Right cardiac atrium (tissue), 5 donors: Measurements from ENCODE around the gene FOXM1. TPM values are rescaled to one million over a fixed set of nuclear protein-coding genes. Genes with fewer than 3 reads are reported as not detected.

Source experiments
- ATAC-seq, 2 donors: fragments of 200-7000 bp; cut with Tn5 transposase; one replicate each; pipeline versions ENCODE4 v1.8.0 to v1.9.1; 2020; ENCODE audit warnings: moderate library complexity in 2 of 2, mild to moderate bottlenecking in 1 of 2
- DNase-seq, 3 donors: peaks; one replicate each; pipeline ENCODE4 v3.0.0-alpha.2; 2020
- H3K27ac ChIP-seq: one replicate; pipeline ENCODE4 v1.5.1; 2013; ENCODE audit warnings: mild to moderate bottlenecking, low read length, control low read depth, moderate library complexity
- H3K27me3 ChIP-seq: one replicate; pipeline ENCODE4 v1.6.1; 2013; ENCODE audit not compliant: control insufficient read depth, insufficient read depth
- H3K4me1 ChIP-seq: one replicate; pipeline ENCODE4 v1.6.1; 2013; ENCODE audit warnings: low read length; ENCODE audit not compliant: control insufficient read depth, insufficient read depth
- H3K4me3 ChIP-seq: one replicate; pipeline ENCODE4 v1.5.1; 2013; ENCODE audit warnings: low read length, control low read depth
- H3K9me3 ChIP-seq: one replicate; pipeline ENCODE4 v1.6.1; 2013; ENCODE audit warnings: low read length; ENCODE audit not compliant: control insufficient read depth
- WGBS: extraction: QIAGEN DNeasy Blood & Tissue Kit; methylation state at CpG from one replicate; pipeline ENCODE4 v1.1.7; 2013; 5-methylcytosine and 5-hydroxymethylcytosine counted together
- intact Hi-C, 4 donors: fragments of 100-400 bp; cut with DNase I; formaldehyde crosslinking; loops; one replicate each; pipeline versions ENCODE4 v1.11.0 to v1.14.0; 2022 to 2023
- polyA plus RNA-seq: library from polyadenylated mRNA; stranded (reverse); fragments of 200-250 nt; gene quantifications from one replicate; pipeline ENCODE4 v1.2.3, GENCODE V29; 2013
- total RNA-seq, 4 donors: library from RNA; stranded (reverse); fragmentation: NEBNext Ultra II Directional; extraction: Animal tissue kit (Norgen Biotek cat#: 25700); gene quantifications; one replicate each; pipeline ENCODE4 v1.2.1, GENCODE V29; 2021
- donor health status: healthy with polysubstance abuse.
- donor health status: DM: no; HTN: yes; CAD: no.
- donor health status: DM: no; HTN: no; CAD: no.
- donor health status: DM: no; HTN: yes; CAD: no; lungs with severe emphysema.
- donor health status: DM: yes; HTN: yes; CAD: no.

The FOXM1 gene
- total and polyA plus RNA-seq, 5 donors, result 0.20 to 1.7 (median 0.51) TPM

DNA sequence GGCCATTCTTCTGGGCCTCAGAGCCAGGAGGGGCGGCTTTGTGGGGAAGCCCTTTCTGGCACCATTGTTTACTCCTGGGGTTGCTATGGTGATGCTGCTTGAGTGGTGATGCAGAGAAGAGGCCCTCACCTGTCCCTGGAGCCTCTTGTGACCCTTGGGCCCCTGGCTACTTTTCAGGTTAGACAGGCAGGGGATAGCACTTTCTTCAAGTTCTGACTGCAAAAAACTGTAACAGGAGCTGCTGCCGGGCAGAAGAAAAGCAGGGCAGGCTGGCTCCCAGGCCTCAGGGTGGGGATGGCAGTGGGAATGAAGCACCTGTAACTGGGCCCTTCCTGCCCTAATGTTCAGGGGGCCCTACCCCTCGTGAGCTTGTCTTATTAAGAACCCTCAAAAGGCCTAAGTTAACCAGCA is 19.9 kb downstream of the FOXM1 start, which contains the start of gene TEX52:
Gene TEX52 (minus strand): TSS at position 19 of the 411 bp plus-strand sequence. CDS start 13 bp downstream, at position 6.
- no peak for ATAC-seq
- Histone ChIP-seq H3K4me3 (no peak within 1 kb of the TSS), H3K9me3 (no peaks in the 10 kb centered on the region), H3K4me1 (no peaks in the 10 kb centered on the region), H3K27me3 (no peaks in the 10 kb centered on the region), H3K27ac (no peak within 1 kb of the TSS)
- DNase-seq, result no peak
- WGBS, result 87% methylated on average over 3 of the region's 3 CpGs
- intact Hi-C loops, result loop anchor here in 3 of 4 donors (10.0 kb wide), 1 partner anchor 178 kb away; no protein-coding TSS in a partner anchor

DNA sequence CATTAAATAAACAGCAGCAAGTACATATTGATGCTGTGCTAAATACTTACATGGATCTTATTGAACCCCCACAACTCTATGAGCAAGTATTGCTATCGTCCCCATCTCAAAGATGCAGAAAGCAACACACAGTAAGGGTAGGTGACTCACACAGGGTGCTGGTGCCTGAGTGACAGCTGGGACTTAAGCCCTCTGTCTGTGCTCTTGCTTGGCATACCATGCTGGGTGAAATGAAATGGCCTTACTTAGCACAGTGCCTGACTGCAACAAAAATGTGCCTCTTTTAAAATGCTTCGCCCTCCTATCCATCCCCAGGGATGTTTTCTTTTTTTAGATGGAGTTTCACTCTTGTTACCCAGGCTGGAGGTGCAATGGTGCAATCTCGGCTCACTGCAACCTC is 20.9 kb downstream of the FOXM1 start:
- Histone ChIP-seq H3K4me1 (no peaks in the 10 kb centered on the region), H3K27me3 (no peaks in the 10 kb centered on the region), H3K4me3 (no peak overlapping the region), H3K27ac (no peak overlapping the region), H3K9me3 (no peaks in the 10 kb centered on the region)
- 87% methylated on average over 3 of the region's 3 CpGs for WGBS
- intact Hi-C loops, result loop anchor here in 3 of 4 donors (10.0 kb wide), 1 partner anchor 179 kb away; no protein-coding TSS in a partner anchor
- DNase-seq (no peak), ATAC-seq (no peak)

DNA sequence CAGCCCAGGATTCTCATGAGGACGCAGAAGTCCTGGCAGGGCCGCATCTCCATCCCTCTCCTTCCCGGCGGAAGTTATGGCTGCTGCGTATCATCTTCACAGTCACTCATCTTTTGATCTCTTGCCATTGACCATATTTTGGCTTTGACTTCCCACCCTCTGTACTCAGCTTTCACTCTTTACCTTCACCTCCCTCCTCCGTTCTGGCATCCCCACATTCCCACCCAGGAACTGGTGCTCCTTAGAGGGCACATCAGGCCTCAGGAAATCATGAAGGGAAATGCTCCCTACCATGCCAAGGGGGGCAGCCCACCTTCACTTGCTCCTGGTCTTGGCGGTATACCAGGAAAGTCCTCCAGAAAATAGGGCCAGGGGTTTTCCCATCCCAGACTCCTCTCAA is 21.4 kb downstream of the FOXM1 start:
- 91% methylated on average over 7 of the region's 7 CpGs for WGBS
- intact Hi-C loops, result loop anchor here in 3 of 4 donors (10.0 kb wide), 1 partner anchor 179 kb away; no protein-coding TSS in a partner anchor

DNA sequence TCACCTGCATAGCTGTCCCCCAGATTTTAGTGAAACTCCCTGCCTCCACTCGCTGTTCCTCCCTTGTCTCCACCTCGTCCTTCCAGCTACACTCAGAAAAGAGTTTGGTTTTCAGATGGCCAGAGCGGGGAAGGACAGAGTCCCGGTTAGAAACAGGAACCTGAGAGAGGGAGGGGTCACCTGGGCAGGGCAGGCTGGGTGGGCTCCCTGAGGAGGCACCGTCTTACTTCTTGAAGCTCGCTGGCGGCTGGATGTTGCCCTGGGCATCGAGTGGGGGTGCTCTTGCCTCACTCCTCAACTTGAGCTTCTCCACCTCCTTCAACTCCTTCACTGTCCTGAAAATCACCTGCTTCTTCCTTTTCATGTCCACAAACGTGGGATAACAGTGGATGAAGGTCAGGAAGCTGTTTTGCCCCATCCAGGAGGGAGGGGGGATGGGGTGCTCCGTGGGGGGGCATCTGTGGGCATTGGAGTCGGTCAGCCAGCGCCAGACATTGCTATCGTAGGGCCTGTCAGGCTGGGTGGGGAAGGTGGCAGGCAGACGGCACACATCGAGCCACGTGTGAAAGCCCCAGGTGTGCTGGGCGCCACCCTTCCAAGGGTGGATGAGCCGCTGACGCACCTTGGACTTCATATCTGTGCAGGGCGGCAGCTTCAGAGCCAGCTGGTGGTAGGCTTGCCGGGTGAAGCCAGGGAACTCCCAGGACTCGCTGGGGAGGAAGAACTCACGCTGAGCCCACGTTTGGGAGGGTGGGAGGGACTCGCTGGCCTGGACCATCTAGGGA is 22.1 kb downstream of the FOXM1 start:
- no peak for DNase-seq
- ATAC-seq, result peak in 1 of 2 donors; percentile 10
- intact Hi-C loops, result loop anchor here in 3 of 4 donors (10.0 kb wide), 1 partner anchor 180 kb away; no protein-coding TSS in a partner anchor
- Histone ChIP-seq H3K4me1 (no peaks in the 10 kb centered on the region), H3K9me3 (no peaks in the 10 kb centered on the region), H3K27ac (no peak overlapping the region), H3K27me3 (no peaks in the 10 kb centered on the region), H3K4me3 (no peak overlapping the region)
- WGBS, result 91% methylated on average over 25 of the region's 25 CpGs

More for the DNA sequence above, 21.4 kb downstream of the FOXM1 start:
- Histone ChIP-seq H3K27ac (no peak overlapping the region), H3K9me3 (no peaks in the 10 kb centered on the region), H3K4me1 (no peaks in the 10 kb centered on the region), H3K4me3 (no peak overlapping the region), H3K27me3 (no peaks in the 10 kb centered on the region)
- DNase-seq, result no peak
- ATAC-seq, result no peak

DNA sequence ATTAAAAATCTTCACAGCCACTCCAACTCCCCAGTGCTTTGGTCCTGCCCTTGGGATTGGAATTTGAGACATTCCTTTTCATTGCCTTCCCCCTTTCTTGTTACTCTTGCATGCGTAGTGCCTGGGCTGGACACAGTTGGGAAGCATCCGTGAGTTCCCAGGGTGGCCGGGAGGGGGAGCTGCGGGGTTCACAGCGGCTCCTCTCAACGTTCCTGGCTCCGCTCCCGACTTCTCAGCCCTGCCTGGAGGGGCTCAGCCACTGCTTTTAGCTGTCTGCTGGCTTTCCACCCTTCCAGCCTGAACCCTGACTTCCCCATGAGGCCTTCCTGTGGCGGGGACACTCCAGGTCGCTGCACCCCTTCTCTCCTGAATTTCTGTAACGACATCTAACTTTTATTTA is 23.3 kb downstream of the FOXM1 start:
- WGBS, result 11% methylated on average over 11 of the region's 11 CpGs
- ATAC-seq (peak; percentile 74 to 87), DNase-seq (peak; percentile 88 to 96 (median 94))
- no peaks in the 10 kb centered on the region for H3K27me3 ChIP-seq
- H3K27ac ChIP-seq, result no peak overlapping the region
- no peak overlapping the region for H3K4me3 ChIP-seq
- H3K4me1 ChIP-seq, result no peaks in the 10 kb centered on the region
- H3K9me3 ChIP-seq, result no peaks in the 10 kb centered on the region
- intact Hi-C loops, result loop anchor here in 3 of 4 donors (10.0 kb wide), 1 partner anchor 181 kb away; no protein-coding TSS in a partner anchor

DNA sequence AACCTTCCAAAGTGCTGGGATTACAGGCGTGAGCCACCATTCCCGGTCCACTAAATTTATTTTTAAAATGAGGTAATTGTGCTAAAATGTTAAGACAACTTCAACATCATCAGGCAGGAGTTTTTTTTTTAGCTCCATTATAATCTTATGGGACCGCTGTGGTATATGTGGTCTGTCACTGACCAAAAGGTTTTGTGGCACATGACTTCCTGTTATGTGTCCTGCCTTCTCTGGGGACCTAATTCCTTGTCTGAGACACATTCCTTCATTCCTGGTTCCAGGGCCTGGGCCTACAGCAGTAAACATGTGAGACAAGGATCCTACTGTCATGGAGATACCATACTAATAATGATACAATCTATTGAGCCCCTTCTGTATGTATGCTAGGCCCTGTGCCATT is 25.0 kb downstream of the FOXM1 start:
- H3K9me3 ChIP-seq, result no peaks in the 10 kb centered on the region
- H3K27ac ChIP-seq, result no peak overlapping the region
- no peak for ATAC-seq
- 92% methylated on average over 3 of the region's 3 CpGs for WGBS
- intact Hi-C loops, result loop anchor here in 3 of 4 donors (10.0 kb wide), 1 partner anchor 183 kb away; no protein-coding TSS in a partner anchor
- DNase-seq, result no peak
- no peaks in the 10 kb centered on the region for H3K4me1 ChIP-seq
- H3K4me3 ChIP-seq, result no peak overlapping the region
- H3K27me3 ChIP-seq, result no peaks in the 10 kb centered on the region

DNA sequence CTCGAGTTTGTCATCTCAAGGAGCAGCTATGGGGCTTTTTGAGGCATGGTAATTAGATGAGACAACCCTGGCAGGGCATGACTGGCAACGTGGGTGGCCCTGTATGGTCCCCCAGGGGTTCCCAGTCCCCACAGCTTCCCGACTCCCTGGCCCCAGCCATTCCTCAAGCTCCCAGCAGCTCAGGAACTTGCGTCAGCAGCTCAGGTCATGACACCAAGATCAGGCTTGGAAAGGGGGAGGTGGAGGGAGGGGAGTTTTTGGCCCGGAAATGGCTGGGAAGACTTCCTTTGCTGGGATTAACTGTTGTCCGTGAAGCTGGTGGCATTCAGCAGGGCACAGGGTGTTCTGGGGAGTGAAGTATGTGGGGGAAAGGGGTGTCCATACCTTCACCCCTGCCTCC is 31.7 kb downstream of the FOXM1 start:
- Histone ChIP-seq H3K27me3 (no peaks in the 10 kb centered on the region), H3K27ac (no peak overlapping the region), H3K4me3 (no peak overlapping the region), H3K9me3 (no peaks in the 10 kb centered on the region), H3K4me1 (no peaks in the 10 kb centered on the region)
- 27% methylated on average over 6 of the region's 6 CpGs for WGBS
- ATAC-seq (peak; percentile 50 to 80), DNase-seq (peak; percentile 48 to 68 (median 68))
- intact Hi-C loops, result no loop called here

DNA sequence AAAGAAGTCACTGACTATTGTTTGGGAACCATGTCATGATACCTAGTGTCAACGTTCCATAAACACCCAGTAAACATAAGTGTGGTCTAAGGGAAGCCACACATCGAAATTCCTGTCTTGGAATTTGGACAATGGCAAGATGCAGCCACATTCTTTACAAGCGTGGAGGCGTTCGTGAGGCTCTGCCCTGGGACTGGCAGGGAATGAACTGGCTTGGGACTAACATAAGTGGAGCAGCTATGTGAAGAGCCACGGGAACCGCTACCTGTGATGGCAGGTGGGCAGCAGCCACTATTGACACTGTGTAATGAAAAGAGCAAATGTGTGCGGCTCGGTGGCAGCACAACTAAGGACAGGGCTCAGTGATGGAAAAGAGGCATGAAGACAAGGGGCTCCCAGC is 32.2 kb downstream of the FOXM1 start:
- no peak for ATAC-seq
- intact Hi-C loops, result no loop called here
- 80% methylated on average over 9 of the region's 9 CpGs for WGBS
- Histone ChIP-seq H3K27me3 (no peaks in the 10 kb centered on the region), H3K4me3 (no peak overlapping the region), H3K9me3 (no peaks in the 10 kb centered on the region), H3K4me1 (no peaks in the 10 kb centered on the region), H3K27ac (no peak overlapping the region)
- no peak for DNase-seq

DNA sequence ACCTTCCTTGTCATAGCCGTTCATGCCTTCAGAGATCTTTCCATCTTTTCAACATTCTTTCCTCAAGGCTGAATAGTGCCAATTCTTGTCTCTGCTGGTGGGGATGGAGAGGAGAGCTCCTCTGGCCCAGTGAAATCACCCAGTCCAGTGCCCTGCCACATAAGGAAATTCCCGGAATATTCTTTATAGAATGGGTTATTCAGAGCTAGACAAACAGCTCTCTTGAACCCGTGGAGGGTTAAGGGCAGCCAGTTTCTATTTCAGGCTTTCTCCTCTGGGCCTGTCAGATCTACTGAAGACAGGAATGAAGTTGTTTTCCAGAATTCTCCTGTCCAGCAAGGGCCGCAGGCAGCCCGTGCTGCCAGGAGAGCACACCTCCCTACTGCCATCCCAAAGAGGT is 34.0 kb downstream of the FOXM1 start:
- no peaks in the 10 kb centered on the region for H3K9me3 ChIP-seq
- peak in 1 of 2 donors; percentile 40 for ATAC-seq
- intact Hi-C loops, result no loop called here
- H3K4me3 ChIP-seq, result no peak overlapping the region
- no peaks in the 10 kb centered on the region for H3K27me3 ChIP-seq
- DNase-seq, result no peak
- WGBS, result 62% methylated on average over 5 of the region's 5 CpGs
- no peaks in the 10 kb centered on the region for H3K4me1 ChIP-seq
- H3K27ac ChIP-seq, result peak overlapping the region; percentile 13

DNA sequence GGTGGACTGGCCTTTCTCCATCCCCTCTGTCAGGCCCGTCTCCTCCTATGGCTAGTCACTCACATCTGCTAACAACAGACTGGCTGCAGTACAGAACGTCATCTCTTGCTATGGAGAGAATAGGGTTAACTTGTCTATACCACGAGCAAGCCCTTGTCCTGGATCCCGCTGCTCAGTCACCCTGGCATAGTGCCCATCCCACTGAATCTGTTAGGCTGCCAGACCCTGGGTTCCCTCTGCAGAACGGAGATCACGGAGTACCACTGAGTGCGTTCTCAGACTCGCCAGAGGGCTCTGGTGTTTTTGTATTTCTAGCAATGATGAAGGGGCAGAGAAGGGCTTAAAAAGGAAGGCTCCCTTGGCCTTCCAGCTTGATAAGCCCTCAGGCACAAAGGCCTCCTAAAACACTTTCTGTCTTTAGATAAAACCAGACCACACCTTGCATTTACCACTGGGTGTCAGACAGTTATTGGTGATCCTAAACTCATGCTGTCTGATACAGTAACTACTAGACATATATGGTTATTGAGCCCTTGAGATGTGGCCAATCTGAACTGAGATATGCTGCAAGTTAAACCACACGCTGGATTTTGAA is 35.8 kb downstream of the FOXM1 start:
- Histone ChIP-seq H3K27me3 (no peaks in the 10 kb centered on the region), H3K27ac (no peak overlapping the region), H3K4me3 (no peak overlapping the region), H3K9me3 (no peaks in the 10 kb centered on the region), H3K4me1 (no peaks in the 10 kb centered on the region)
- 48% methylated on average over 9 of the region's 9 CpGs for WGBS
- ATAC-seq, result peak in 1 of 2 donors; percentile 17
- DNase-seq, result no peak
- intact Hi-C loops, result no loop called here

DNA sequence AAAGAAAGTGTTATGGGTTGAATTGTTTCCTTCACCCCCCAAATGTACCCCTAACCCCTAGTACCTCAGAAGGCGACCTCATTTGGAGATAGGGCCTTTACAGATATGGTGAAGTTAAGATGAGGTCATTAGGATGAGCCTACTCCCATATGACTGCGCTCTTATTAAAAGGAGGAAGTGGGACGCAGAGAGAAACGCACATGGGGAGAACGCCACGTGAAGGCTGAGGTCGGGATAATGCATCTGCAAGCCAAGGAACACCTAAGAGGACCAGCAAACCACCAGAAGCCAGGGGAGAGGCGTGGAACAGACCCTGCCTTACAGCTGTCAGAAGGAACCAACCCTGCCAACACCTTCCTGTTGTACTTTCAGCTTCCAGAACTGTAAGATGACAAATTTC is 40.4 kb downstream of the FOXM1 start:
- WGBS, result 81% methylated on average over 8 of the region's 8 CpGs
- H3K27ac ChIP-seq, result no peak overlapping the region
- no peaks in the 10 kb centered on the region for H3K9me3 ChIP-seq
- peaks cover 6% of the 10 kb centered on the region for H3K4me1 ChIP-seq
- no peaks in the 10 kb centered on the region for H3K27me3 ChIP-seq
- DNase-seq, result no peak
- intact Hi-C loops, result no loop called here
- no peak for ATAC-seq
- H3K4me3 ChIP-seq, result no peak overlapping the region
